ENCODE measurements around the gene SLC39A8.

Gene SLC39A8

DNA sequence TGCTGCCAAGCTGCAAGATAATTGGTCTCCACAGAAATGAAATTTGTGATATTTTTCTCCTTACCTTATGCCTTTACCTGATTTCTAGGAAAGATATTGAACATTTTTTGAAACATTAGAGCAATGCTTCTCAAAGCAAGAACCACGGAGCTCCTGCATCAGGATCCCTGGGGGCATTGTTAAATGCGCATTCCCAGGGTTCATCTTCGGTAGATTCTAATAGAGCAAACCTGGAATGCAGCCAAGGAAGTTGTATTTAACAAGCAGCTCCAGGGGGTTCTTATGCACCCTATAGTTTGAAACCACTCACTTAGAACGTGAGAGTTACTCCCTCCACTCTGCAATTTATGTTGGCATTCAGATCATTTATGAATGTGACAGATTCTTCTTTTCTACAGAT lies 126.2 kb downstream of the SLC39A8 start:
- DNase-seq: no peak

DNA sequence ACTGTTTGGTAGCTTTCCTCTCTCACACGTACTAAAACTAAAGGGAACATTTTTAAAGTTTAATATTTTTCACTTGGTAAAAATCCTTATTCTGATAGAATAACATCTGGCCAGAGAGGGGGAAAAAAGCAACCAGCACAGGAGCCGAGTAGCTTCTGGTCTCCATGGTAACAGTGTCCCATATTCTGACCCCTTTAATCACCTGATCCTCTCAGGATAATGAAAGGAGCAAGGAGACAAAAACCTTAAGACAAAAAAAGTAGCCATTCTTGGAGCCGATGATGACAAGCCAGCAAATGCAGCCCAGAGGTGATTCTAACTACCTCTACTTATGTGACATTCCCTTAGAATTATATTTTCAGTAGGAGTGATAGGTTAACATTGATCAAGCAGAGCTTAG lies 126.6 kb downstream of the SLC39A8 start:
- no peak for DNase-seq

DNA sequence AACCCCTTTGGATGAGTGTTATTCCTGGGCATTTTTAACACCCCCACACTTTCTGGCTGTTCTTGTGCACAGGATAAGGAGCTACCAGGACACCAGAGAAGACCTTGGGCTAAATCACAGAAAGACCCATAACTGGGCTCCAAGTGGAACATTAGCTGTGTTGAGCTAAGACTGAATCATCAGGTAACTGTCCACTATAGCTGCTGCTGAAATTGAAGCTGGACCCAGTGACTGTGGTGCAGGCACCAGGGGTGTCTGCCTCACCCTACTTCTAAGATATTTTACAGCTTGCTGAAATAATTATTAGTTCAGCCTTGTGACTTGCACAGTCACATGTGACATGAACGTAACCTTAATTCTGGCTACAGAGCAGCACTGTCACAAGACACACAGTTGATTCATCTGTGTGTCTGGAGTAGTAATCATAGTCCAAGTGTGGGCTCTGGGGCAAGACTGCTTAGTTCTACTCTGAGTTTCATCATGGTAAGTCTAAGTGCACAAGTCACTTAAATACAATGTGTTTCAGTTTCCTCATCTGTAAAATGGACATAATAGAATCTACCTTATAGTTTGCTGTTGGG lies 127.4 kb downstream of the SLC39A8 start:
- DNase-seq: no peak

DNA sequence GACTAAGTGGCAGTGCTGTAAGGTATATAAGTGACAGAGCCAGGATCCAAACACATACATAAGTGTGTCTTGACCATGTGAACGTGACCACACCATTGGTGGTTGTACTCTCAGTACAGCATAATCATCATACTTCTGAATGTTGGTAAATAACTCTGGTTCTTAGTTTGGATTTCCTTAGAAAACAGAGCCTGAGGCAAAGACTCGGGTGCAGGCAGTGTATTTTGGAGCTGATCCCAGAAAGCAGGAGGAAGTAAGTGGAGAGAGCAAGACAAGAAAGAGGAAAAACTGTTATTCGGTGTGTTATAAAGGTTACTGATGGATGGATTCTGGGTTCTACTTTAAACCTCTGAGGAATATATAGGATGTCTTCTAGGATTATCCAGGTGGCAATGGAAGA lies 127.9 kb downstream of the SLC39A8 start:
- DNase-seq: no peak

DNA sequence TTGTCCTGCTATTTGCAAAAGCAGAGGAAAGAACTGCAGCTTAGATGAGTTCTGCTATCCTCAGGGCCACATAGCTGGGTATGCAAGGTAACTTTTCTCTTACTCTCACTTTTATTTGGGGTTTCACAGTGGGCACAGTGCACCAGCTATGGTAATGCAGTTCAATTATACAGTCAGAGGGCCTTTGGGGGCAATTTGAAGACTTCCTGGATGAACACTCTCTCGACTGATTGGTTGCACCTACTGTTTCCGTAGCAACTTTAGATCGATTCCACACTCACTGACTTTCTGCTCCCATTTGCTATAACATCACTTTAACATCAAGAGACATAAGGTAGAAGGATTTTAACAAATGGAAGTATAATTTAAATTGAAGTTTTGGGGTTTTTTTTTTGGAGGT lies 128.6 kb downstream of the SLC39A8 start:
- DNase-seq: no peak

DNA sequence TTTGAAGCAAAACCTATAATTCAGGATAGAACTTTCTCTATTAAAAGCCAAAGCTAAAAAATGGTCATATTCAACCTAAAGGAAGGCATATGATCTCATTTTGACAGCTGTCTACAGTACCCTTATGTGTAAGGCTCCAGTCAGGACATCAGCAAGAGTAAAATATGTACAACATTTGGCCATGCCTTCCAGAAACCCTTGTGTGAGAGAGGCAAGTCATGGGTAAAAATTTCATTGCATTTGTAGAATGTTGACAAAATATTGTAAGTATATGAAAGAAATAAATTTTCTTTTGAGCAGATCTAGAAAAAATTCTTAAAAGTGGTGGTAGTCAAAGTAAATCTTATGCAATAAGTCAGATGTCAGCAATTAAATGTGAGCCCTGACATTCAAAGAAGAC lies 132.3 kb downstream of the SLC39A8 start:
- DNase-seq: no peak

Measured in CD4-positive, alpha-beta T cell treated with Interleukin-4 for 4 hours (primary cell).